ENCODE data around the gene COL13A1.

Gene COL13A1

DNA sequence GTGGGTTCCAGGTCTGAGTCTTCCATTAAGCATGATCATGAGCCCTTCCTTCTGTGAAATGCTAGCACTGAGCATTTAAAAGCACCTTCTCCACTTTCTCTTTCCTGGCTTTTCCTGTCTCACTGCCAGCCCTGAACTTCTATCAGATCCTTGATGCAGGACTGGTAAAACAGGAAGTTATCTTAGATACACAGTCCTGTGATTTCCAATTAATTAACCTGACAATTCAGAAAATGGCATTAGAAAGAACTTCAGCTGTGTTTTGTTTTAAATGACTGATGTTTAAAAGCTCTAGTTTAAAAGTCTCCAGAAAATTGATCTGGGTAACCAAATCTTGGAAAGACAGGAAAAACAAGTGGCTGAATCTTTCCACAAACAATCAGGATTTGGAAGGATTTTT lies 172.0 kb downstream of the COL13A1 start:
- H3K4me3 ChIP-seq (ENCODE audit: low read depth, low read length) = no peak overlapping the region
- H3K4me2 ChIP-seq (ENCODE audit: low read length) = no peak overlapping the region
- no peaks in the 10 kb centered on the region for H3K9me3 ChIP-seq (ENCODE audit: control insufficient read depth, low read length)
- no peak overlapping the region for H3K9ac ChIP-seq
- H3K79me2 ChIP-seq = no peaks in the 10 kb centered on the region
- no peak overlapping the region for H2AFZ ChIP-seq
- no peak overlapping the region for H3K27ac ChIP-seq
- no peaks in the 10 kb centered on the region for H3K36me3 ChIP-seq (ENCODE audit: control insufficient read depth, insufficient read depth, low read length)
- no peaks in the 10 kb centered on the region for H3K4me1 ChIP-seq
- TF ChIP-seq, protein P1, sequence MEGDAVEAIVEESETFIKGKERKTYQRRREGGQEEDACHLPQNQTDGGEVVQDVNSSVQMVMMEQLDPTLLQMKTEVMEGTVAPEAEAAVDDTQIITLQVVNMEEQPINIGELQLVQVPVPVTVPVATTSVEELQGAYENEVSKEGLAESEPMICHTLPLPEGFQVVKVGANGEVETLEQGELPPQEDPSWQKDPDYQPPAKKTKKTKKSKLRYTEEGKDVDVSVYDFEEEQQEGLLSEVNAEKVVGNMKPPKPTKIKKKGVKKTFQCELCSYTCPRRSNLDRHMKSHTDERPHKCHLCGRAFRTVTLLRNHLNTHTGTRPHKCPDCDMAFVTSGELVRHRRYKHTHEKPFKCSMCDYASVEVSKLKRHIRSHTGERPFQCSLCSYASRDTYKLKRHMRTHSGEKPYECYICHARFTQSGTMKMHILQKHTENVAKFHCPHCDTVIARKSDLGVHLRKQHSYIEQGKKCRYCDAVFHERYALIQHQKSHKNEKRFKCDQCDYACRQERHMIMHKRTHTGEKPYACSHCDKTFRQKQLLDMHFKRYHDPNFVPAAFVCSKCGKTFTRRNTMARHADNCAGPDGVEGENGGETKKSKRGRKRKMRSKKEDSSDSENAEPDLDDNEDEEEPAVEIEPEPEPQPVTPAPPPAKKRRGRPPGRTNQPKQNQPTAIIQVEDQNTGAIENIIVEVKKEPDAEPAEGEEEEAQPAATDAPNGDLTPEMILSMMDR (IDR thresholded peaks at IDR 0.05) = no peak
- no peaks in the 10 kb centered on the region for H3K27me3 ChIP-seq (ENCODE audit: control insufficient read depth, insufficient read depth, low read length)

DNA sequence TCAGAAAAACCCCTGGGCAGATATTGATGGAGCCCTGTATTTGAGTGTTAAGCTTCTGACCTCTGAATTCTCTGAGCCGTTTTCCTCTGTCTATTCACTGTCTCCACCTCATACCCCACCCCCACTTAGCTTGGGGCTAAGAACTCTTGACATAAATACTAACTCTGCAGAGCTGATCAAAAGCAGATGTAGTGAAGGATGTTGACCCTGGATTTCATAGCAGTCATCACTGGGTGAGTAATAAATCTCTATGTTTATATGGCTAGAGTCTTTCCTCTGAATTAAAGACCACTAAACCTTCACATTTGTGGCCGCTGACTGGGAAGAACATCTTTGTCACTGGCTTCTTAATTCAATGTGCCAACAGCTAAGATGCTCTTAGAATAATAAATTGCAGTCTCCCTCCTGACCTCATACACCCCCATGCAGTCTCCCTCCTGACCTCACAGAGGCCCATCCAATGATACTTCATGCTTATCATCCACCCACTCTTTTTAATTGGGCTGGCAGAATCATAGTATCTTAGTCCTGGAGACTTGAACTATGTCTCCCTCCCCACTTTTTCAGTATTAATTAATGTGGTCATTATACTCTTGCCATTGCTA lies 172.9 kb downstream of the COL13A1 start:
- H3K27me3 ChIP-seq (ENCODE audit: control insufficient read depth, insufficient read depth, low read length) = no peaks in the 10 kb centered on the region
- TF ChIP-seq, protein P1 (IDR thresholded peaks at IDR 0.05) = no peak
- no peaks in the 10 kb centered on the region for H3K9me3 ChIP-seq (ENCODE audit: control insufficient read depth, low read length)
- no peaks in the 10 kb centered on the region for H3K4me1 ChIP-seq
- no peak overlapping the region for H2AFZ ChIP-seq
- H3K9ac ChIP-seq = no peak overlapping the region
- no peak overlapping the region for H3K4me2 ChIP-seq (ENCODE audit: low read length)
- no peak overlapping the region for H3K4me3 ChIP-seq (ENCODE audit: low read depth, low read length)
- H3K79me2 ChIP-seq = no peaks in the 10 kb centered on the region
- H3K27ac ChIP-seq = no peak overlapping the region
- no peaks in the 10 kb centered on the region for H3K36me3 ChIP-seq (ENCODE audit: control insufficient read depth, insufficient read depth, low read length)

DNA sequence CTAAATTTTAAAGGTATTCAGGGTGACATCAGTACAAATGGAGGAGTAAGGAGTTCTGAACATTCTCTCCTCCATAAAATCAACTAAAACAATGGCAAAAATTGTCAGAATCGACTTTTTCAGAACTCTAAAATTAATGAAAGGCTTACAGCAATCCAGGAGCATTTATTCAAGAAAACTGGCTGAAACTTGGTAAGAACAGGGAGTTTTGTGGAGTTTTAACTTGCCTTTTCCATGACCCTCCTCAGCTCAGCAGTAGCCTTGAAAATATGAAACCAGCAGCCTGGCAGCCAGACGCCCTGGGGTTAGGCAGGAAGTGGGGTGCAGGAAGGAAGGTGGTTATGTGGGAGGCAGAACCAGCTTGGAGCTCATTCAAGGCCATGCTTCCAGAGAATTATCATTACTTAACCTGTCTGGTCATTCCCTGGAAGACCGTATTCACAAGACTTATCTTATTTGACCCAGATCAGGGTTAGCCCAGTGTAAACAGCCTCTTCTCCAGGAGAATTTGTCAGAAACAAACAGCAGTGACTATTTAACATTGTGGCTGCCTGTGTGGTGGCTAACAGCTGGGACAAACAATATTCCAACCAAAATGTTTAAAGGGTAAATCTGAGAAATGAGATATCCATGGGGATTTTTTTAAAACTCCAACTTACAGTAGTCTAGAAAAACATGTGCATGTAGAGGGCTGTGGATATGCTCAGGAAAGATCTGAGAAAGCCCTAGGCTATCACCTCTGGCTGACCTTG lies 175.3 kb downstream of the COL13A1 start:
- Histone ChIP-seq H3K4me1 (no peaks in the 10 kb centered on the region), H3K4me3 (ENCODE audit: low read depth, low read length) (no peak overlapping the region), H3K9me3 (ENCODE audit: control insufficient read depth, low read length) (no peaks in the 10 kb centered on the region), H3K27ac (no peak overlapping the region), H3K36me3 (ENCODE audit: control insufficient read depth, insufficient read depth, low read length) (no peaks in the 10 kb centered on the region), H3K79me2 (no peaks in the 10 kb centered on the region), H3K4me2 (ENCODE audit: low read length) (no peak overlapping the region), H2AFZ (no peak overlapping the region), H3K27me3 (ENCODE audit: control insufficient read depth, insufficient read depth, low read length) (no peaks in the 10 kb centered on the region), H3K9ac (no peak overlapping the region)
- TF ChIP-seq, protein P1 (IDR thresholded peaks at IDR 0.05) = no peak

DNA sequence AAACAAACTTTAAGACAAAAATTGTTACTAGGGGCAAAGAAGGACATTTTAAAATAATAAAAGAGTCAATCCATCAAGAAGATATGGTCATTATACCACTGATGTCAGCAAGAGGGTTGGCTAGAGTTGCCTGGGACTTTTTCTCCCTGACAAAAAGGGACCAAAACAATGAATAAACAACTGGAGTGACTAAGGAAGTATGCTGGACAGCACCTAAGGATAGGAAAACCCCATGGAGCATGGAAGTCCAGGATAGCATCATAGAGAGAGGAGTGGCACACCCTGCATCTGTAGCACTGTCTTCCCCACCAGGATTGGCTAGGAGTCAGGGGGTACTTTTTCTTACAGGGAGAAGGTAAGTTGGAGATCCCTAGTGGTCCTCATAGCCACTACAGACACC lies 177.5 kb downstream of the COL13A1 start:
- no peak overlapping the region for H3K4me3 ChIP-seq (ENCODE audit: low read depth, low read length)
- H3K4me2 ChIP-seq (ENCODE audit: low read length) = no peak overlapping the region
- no peak overlapping the region for H3K9ac ChIP-seq
- no peaks in the 10 kb centered on the region for H3K27me3 ChIP-seq (ENCODE audit: control insufficient read depth, insufficient read depth, low read length)
- no peaks in the 10 kb centered on the region for H3K36me3 ChIP-seq (ENCODE audit: control insufficient read depth, insufficient read depth, low read length)
- no peaks in the 10 kb centered on the region for H3K9me3 ChIP-seq (ENCODE audit: control insufficient read depth, low read length)
- TF ChIP-seq, protein P1 (IDR thresholded peaks at IDR 0.05) = no peak
- H3K4me1 ChIP-seq = no peaks in the 10 kb centered on the region
- no peak overlapping the region for H2AFZ ChIP-seq
- H3K79me2 ChIP-seq = no peaks in the 10 kb centered on the region
- H3K27ac ChIP-seq = no peak overlapping the region

DNA sequence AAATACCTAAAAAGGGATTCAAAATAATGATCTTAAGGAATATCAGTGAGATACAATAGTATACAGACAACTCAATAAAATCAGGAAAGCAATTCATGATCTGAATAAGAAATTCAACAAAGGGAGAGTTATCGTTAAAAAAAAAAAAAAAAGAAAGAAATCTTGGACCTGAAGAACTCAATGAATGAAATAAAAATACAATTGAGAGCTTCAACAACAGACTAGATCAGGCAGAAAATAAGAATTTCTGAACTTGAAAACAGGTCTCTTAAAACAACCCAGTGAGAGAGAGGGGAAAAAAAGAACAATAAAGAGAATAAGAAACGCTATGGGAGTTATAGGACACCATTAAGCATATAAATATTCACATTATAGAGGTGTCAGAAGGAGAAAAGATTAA lies 179.0 kb downstream of the COL13A1 start:
- Histone ChIP-seq H3K4me2 (ENCODE audit: low read length) (no peak overlapping the region), H3K9me3 (ENCODE audit: control insufficient read depth, low read length) (no peaks in the 10 kb centered on the region), H3K36me3 (ENCODE audit: control insufficient read depth, insufficient read depth, low read length) (no peaks in the 10 kb centered on the region), H2AFZ (no peak overlapping the region), H3K4me1 (no peaks in the 10 kb centered on the region), H3K27ac (no peak overlapping the region), H3K27me3 (ENCODE audit: control insufficient read depth, insufficient read depth, low read length) (no peaks in the 10 kb centered on the region), H3K79me2 (no peaks in the 10 kb centered on the region), H3K9ac (no peak overlapping the region), H3K4me3 (ENCODE audit: low read depth, low read length) (no peak overlapping the region)
- TF ChIP-seq, protein P1 (IDR thresholded peaks at IDR 0.05) = no peak
